Astrocyte of the hippocampus (primary cell): ENCODE results near the gene STXBP6.

ENCODE experiments used
- DNase-seq: peaks from one replicate; pipeline ENCODE4 v3.0.0; 2011; ENCODE audit warnings: low read depth, low spot score

The STXBP6 gene

GRCh38 chr14:24887623-24888304, 162.2 kb downstream of the STXBP6 start:
- DNase-seq, result peak; percentile 54

- DNase-seq, result no peak
Measured at GRCh38 chr14:24885410-24885913, 164.5 kb downstream of the STXBP6 start.

- DNase-seq, result no peak
Measured at GRCh38 chr14:24883576-24883975, 166.4 kb downstream of the STXBP6 start.

DNA sequence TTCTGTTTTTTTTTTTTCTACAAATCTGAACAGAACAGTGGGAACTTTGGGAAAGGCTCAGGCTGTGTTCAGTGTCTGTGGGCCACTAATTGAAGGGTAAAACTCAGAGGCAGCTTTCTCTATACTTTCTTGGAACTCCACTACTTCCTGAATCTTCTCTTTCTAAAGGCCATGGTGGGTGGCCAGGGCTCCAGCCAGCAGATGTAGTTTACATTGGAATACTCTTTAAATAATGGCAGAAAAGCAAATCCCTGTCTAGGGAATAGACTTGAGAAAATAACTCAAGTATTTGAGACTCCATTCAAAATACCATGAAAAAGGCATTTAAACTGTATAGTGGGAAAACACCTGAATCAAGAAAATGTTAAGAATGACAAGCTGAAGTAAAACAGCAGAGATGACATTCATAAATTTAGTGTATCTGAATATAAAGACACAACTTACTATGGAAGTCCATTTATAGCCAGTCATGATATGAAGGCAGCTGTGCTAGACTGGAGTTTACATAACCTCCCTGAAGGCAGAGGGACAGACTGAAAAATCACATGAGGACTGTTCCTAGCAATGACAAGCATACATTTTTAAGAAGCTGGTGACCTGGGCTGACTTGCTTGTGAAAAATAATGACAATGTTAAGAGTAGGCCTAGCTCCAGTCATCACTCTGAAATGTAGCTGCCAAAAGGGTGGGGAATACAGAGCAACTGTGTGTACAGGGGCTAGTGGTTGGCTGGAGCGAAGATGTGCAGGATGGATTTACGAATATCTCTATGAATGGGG, 168.6 kb downstream of the STXBP6 start:
- no peak for DNase-seq

DNA sequence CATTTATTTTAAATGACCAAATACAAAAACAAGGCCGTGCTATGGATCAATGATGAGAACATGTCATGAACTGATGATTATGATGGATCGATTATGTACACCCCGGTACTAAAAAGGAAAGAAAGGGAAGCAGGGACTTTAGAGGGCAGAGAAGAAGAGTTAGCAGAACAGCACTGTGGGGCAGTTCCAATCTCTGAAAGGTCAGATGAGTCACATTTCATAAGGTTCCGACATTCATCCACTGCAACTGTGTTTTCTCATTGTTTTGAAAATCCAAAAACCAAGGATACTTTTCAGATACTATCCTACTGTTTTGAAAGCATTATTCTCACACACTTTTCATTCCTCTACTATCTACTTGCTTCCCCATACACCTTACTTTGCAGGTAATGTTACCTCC, 169.3 kb downstream of the STXBP6 start:
- no peak for DNase-seq

DNA sequence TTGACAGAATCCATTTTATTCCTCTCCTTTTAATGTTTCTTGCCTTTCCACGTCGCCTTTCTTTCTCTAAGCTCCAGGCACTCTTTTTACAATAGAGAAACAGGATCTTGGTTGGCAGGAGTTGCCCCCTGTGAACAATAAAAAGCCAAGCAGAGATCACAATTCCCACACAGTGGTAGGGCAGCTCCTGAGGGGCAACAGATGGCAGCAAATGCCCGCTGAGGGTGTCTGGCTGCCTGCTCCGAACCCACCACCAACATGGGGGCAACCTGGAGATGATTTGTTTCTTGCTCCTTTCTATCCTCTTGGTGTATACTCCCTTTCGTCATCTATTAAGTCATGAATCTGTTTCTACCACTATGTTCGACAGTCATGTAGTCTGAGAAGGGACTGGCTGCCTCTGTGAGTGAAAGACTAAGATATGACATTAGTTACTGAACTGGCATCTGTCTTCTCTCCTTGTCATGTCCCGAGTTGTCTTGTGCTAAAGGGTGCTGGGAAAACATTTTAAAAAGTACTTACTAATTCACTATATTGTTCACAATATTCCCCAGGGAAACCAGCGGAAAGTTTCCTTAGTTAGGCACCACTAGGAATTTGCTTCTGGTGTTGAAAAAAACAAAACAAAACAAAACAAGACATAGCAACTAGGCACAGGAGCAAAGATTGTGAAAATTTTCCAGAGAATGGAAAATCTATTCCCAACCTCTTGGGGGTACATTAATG, 170.1 kb downstream of the STXBP6 start:
- DNase-seq, result no peak

- no peak for DNase-seq
Measured at GRCh38 chr14:24876996-24877395, 173.0 kb downstream of the STXBP6 start.

- DNase-seq, result no peak
Measured at GRCh38 chr14:24875991-24876878, 173.7 kb downstream of the STXBP6 start.

DNA sequence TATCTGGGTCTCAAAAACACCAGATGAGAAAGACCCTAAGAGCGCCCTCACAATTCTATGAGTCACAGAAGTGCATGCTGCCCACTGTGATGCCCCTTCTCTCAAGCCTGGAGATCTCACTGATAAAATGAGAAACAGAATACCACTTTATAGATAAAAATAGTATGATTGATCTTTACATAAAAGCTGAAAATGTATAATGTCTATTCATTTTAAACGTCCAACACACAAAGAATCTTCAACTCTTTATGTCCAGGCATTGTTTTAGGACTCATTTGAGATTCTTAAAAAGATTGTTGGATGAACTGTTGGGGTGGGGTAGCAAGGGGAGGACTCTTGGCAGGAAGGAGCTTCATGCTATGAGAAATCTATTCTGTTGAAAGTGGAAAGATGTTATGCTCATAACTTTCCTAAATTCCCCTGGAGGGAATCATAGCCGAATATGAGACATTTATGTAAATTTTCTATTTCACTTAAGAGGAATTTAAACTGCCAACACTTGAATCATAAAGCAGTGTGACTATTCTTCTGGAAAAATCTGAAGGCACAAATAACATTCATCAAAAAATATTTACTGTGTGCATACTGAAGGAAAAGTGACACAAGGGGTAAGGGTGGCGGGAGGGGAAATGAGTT, 174.6 kb downstream of the STXBP6 start:
- no peak for DNase-seq

GRCh38 chr14:24874514-24875202, 175.3 kb downstream of the STXBP6 start:
- DNase-seq, result no peak

DNA sequence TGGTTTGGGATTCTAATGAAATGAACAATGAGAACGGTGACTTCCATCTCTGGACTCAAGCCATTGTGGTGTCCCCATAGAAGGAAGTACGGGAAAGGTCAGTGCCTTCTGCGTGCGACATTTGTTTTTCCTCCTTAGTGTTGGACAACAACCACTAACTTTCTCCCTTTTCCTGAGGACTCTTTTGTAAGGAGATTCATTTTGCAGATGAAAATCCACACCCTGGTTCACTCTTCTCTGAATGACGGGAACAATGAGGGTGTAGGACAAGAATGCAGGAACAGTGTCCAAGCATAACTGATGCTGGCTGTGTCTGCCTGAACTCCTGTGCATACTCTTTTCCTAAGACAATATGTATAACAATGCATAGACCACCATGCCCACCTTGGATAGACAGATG, 176.4 kb downstream of the STXBP6 start:
- no peak for DNase-seq

- DNase-seq, result no peak
Measured at GRCh38 chr14:24870949-24871701, 178.8 kb downstream of the STXBP6 start.

- no peak for DNase-seq
Measured at GRCh38 chr14:24868389-24868788, 181.6 kb downstream of the STXBP6 start.

DNA sequence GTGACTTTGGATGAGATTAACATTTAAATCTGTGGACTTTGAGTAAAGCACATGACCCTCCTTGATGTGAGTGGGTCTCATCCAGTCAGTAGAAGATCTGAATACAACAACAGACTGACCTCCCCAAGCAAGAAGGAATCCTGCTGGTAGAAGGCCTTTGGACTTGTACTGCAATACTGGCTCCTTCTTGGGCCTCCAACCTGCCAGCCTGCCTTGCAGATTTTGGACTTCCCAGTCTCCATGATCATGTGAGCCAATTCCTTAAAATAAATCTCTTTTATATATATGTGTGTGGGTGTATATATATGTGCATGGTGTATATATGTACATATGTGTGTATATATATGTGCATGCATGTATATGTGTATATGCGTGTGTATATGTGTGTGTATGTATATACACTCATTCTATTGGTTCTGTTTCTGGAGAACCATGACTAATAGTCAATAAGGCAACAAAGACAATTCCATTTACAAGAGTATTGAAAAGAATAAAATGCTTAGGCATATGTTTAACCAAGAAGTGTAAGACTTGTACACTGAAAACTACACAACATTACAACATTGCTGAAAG, 183.8 kb downstream of the STXBP6 start:
- no peak for DNase-seq

DNA sequence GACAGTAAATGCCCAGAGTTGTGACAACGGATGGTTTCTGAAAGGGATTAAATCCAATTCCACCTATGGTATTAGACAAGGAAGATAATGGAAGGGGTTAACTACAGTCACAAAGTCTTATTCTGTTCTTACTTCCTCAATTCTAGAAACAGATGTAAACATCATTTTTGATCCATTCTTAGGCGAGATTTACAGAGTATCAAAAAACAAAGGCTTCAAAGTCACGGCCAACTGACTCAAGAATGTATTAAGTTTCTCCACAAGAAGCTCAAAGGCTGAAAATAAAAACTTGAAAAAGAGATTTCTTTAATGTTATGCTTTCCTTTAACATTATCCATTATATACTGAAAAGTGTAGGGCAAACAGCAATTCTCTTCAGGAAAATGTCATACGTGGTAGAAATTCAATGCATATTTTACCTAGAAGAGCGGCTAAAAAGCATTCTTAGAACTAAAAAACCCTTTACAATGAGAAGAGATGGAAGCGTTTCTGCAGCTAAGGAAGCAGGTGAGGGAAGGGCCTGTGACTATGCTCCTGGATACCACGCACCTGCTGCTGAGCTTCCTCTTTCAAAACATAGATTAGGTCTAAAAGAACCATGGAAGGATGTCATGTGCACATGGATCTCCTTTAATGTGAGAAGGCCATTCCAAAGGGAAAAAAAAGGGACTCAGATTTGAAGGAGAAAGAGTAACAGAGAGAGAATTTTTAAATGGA, 185.8 kb downstream of the STXBP6 start:
- no peak for DNase-seq

DNA sequence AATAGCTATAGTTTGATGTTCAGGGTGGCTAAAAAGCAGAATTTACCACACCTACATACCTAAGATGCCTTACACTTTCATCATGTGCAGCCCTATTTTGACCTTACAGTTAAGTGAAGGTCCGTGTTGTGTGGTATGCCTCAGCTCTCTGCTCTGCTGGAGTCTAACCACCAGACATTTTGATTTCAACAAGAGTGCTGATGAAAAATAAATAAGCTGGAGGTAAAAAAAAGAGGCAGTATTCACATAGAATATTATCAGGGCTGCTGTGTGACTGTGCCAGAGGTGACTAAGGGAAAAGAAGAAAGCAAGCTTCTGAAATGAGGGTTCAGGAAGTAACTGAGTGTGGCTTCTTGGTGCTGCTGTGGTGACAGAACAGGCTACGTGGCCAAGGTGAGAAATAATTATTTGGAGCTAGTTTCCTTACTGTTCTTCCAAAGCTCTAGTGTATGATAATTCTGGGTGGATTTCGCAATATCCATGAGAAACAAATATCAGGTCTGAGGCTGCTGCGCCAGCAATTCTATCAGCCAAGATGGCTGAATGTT, 188.8 kb downstream of the STXBP6 start:
- peak; percentile 88 for DNase-seq

GRCh38 chr14:24859559-24859958, 190.4 kb downstream of the STXBP6 start:
- DNase-seq, result peak; percentile 12

DNA sequence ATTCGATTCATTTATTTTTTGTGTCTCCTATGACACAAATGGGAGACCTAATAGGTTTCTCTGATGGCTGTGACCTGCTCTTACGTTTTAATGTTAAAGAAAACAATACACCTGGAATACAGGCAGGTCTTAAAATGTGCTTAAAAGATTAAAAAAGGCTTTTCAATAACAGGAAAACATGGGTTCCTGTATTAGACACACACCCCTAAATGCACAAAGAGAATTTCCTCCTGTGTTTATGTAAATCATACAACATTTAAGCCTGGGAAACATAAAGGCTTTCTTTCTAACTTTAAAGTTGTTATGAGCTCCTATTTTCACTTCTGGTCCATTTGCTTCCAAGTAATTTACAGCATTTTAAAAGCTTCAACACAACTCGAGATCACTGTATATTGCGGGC, 191.3 kb downstream of the STXBP6 start:
- DNase-seq, result no peak
